ENCODE measurements around the gene ERBB4.

ERBB4 gene

DNA sequence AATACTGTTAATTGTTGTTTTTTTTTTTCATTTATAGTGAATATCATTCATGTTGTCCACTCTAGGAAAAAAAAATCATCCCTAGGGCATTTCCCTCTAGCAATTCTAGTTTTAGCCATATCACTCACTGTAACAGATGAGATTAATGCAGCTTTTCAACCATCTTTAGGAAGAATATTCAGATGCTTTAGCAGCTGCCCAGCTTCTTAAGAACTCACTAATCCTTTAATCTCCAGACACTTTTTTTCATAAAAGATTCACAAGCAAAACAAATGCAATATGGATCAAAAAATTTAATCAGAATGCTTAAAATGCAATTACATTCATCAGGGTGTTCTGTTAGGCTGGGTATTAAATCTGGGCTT is 692.6 kb downstream of the ERBB4 start:
- DNase-seq (ENCODE audit: low read depth in 4 of 4, low spot score in 1 of 4): no peak

DNA sequence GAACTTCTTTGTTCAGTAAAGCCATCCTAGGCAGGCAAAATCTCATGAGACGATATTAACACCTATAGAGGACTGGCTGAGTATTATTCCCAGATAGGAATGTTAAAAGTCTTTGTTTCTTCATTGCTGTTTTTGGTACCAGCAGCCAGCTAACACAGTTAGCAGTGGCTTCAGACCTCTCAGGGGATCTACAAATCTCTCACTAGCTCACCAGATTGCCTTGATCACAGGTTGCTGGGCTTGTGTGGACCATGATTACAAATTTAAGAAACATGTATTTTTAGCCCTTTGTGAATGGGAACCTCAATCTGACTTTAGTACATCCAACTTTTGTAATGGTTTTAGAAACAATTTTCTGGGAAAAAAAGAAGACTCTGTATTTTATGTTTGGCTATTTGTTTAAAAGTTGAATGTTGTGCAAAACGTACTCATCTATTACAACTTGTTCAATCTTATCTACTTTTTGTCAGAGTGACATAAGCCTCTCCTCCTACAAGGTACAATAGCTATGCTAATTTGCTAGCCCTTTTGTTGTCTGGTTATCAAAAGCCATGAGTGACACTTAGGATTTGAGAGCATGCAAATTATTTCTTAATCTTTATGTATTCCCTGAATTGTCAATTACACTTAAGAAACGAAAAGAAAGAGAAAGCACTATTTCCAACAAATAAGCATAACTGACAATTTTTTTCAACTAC is 693.1 kb downstream of the ERBB4 start:
- no peak for DNase-seq (ENCODE audit: low read depth in 4 of 4, low spot score in 1 of 4)

DNA sequence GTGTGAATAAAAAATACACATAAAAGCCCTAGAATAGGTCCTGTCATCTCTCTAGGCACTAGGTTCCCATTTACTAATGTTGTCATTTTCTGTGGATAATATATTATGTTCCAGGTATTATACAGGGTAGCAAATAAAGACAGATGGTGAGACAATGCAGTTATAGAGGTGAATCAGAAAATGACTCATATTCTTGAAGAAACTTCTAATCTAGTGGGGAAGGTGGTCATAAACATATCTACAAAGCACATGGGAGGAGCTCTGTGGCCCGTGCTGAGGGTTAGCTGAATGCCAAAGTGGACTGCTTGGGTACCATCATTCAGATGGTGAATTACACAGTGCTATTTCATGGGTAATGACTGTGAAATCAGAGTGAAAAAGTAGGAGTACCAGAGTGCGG is 700.9 kb downstream of the ERBB4 start:
- DNase-seq (ENCODE audit: low read depth in 4 of 4, low spot score in 1 of 4): no peak

DNA sequence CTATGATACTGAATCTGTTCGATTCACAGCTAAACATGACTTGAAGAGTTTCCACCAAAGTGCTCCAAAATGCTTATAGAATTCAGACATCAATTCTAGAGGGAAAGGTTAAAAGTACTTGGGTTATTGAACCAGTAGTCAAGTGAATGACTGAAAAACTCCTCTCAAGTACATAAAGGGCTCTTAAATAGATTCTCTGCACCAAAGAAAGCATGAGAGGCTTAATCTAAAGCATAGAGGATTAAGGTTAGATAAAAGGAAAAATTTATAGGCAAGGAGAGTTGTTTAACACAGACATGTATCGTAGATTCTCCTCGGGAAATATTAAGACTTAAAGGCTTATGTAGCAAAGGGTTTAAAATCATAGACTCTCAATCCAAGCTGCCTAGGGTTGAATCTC is 701.4 kb downstream of the ERBB4 start:
- DNase-seq (ENCODE audit: low read depth in 4 of 4, low spot score in 1 of 4): no peak

DNA sequence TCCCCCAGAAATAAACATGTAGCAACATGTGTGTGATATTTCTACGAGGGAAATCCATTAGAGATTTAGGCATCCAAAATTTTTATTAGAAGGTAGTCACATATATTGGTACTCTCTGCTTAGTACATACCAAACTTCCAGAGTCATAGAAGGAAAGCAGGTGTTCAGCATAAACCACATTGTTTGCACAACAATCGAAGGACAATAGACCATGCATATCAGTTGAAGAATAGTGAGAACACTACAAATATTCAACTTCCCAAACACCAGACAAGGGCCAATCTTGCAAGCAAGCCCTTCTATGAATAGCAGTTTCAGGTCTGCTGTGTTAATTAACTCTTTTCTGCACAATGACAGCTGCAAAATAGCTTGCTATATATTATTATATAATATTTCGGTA is 702.2 kb downstream of the ERBB4 start:
- no peak for DNase-seq (ENCODE audit: low read depth in 4 of 4, low spot score in 1 of 4)

DNA sequence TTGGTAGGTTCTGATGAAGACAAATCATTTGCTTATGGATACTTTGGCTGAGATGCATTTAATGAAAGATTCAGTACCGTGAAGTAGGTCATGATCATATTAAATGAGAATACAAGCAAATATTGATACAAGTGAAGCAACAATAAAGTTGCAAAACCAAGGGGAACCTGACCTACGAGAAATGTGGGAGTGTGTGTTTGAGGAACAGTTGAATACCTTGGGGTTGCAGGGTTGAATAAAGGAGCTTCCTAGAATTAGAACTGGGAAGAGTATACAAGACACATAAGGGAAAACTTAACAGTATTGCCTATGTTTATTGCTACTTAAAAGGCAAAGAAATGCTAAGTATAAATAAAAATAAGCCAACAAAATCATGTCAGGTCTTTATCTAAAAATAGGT is 702.9 kb downstream of the ERBB4 start:
- DNase-seq (ENCODE audit: low read depth in 4 of 4, low spot score in 1 of 4): no peak

DNA sequence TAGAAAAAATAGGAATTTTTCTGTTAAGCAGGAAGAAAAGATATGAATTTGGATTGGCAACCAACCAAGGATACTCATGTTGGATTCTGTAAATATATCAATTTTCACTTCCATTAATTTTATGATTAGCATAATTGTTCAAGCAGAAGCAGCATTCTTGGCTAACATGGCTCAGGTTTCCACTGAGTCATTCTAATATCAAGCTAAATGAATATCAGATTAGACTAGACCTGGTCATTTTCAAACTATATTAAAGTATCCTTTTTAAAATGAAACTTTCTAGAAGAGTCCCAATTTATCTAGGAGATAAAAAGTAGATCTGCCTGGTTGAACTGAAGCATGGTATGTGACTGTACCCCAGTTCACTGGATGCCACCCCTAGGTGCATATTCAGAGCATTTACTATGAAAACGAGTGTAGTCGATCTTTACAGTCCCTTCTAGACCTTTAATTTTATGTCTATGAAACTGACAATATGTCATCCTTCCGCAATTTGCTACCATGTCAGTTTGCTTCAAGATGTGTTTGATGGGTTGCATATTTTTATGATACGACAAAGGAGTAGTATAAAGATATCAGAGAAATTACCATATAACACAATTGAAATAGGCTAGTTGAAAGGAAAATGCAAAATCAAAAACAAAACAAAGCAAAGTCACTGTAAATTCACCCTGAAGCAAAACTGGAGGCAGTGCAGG is 704.9 kb downstream of the ERBB4 start:
- DNase-seq (ENCODE audit: low read depth in 4 of 4, low spot score in 1 of 4): no peak

DNA sequence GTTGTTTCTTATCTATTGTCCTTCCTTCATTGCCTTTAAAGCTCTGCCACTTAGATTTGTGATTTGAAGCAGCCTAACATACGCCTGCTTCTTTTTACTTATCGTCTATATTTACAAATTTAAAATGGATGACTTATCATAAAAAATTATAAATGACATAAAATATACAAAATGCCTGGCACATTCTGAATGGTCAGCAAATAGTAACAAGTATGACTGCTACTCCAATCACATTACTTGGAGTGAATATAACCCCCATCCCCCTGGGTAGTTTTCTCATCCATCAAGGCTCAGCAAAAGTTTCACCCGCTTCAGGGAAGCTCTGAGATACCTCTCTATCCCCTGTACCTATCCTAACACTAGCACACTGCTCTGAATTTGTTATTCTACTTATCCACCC is 708.9 kb downstream of the ERBB4 start:
- no peak for DNase-seq (ENCODE audit: low read depth in 4 of 4, low spot score in 1 of 4)

DNA sequence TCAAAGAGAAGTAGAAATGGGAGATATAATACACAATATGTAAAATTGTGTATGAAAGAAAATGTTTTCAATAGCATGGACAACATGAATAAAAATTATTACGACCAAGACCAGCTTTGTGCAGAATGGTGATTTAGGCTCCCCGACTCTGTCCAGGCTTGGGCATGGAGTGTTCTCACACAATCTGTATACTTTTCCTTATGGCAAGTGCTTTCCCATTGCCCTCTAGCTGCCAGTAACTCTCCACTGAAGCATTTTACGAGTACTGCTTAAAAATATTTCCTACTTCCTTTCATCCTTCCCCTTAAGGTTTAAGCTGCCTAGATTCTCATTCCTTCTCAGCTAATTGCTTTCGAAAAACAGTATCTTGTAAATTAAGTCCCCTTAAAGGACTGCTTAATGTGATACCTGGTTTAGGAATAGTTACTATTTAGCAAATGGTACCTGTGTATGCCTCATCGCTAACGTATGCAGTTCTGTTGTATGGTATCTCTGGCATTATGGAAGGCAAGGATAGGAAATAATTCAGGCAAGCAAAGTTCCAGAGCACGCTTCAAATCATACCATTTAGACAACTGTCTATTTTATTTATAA is 714.6 kb downstream of the ERBB4 start:
- DNase-seq (ENCODE audit: low read depth in 4 of 4, low spot score in 1 of 4): no peak

DNA sequence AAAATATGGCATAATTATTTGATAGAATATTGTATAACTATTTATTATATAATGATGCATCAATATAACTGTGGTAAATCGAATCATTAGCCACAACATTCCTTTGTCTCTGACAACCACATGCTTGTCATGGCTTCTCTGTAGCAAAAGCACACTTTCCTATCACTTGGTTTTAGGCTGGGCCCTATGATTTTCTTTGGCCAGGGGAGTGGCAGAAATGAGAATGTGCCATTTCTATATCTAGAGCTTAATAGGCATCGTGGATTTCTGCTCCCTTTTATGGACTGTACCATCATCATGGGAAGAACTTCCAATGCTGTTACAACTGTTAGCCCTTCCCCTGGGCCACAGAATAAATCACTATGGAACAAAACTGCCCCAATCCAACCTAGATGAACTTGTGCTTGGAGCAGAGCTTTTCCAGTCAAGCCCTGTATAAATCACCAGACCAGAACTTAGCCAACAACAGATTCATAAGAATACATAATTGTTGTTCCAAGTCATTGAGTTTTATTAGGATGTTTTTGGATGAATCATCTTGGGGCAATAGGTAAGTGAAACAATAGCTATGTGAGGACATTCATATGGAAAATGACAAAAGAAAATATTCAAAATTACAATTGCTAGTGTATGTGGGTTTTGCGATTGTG is 715.8 kb downstream of the ERBB4 start:
- DNase-seq (ENCODE audit: low read depth in 4 of 4, low spot score in 1 of 4): no peak

DNA sequence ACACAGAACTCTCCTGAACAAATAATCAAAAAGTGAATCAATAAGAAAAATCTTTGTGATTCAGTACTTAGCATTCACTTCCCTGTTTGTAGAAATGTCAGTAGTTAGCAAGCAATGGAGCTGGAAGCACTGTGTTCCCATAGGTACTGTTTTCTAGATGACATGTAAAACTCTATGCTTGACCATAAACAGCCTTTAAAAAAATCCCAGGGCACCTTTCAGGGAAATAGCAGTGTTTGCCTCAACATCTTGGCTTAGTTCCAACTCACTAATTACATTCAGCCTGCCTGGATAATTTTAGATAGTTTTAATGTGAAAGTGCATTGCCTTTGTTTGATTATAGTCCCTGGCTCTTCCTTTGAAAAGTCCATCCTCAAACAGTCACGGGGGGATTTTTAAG is 721.8 kb downstream of the ERBB4 start:
- no peak for DNase-seq (ENCODE audit: low read depth in 4 of 4, low spot score in 1 of 4)

DNA sequence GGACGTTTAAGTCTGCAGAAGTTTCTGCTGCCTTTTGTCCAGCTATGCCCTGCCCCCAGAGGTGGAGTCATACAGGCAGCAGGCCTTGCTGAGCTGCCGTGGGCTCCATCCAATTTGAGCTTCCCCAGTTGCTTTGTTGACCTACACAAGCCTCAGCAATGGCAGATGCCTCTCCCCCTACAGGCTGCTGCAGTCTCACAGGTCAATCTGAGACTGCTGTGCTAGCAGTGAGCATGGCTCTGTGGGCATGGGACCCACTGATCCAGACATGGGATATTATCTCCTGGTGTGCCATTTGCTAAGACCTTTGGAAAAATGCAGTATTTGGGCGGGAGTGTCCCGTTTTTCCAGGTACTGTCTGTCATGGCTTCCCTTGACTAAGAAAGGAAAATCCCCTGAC is 726.0 kb downstream of the ERBB4 start:
- DNase-seq (ENCODE audit: low read depth in 4 of 4, low spot score in 1 of 4): no peak

DNA sequence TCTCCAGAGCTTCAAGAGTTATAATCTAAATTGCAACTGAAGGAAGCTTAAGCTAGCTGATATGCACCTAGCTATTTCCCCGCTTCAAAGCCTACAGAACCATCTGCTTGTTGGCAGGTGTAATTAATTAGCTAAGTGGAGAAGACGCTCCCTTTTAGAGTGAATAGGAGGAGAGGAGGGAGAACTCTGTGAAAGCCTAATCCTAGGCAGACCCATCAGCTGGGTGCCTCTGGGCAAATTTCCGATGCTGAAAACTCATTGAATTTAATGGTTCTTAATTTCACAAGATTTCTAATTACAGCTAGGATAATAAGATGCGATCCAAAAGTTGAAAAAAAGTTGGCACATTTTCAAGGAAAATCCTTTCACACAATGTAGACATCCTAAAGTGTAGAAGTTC is 735.9 kb downstream of the ERBB4 start:
- no peak for DNase-seq (ENCODE audit: low read depth in 4 of 4, low spot score in 1 of 4)

DNA sequence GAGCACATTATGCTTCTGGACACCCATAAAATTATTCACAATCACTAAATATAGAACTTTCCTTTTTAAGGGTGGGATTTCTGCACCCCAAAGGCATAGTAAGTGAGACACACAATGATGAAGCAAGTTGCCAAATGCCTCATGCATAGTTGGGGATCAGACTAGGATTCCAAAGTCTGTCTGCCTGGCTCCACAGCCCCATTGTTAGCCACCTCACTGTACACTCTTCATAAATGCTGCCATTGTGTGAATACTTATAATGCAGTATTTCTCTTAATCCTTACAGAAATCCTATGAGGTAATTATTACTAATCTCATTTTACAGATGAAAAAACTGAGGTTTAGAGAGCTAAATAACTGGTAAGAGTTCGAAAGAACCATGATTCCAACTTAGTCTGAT is 738.6 kb downstream of the ERBB4 start:
- no peak for DNase-seq (ENCODE audit: low read depth in 4 of 4, low spot score in 1 of 4)

DNA sequence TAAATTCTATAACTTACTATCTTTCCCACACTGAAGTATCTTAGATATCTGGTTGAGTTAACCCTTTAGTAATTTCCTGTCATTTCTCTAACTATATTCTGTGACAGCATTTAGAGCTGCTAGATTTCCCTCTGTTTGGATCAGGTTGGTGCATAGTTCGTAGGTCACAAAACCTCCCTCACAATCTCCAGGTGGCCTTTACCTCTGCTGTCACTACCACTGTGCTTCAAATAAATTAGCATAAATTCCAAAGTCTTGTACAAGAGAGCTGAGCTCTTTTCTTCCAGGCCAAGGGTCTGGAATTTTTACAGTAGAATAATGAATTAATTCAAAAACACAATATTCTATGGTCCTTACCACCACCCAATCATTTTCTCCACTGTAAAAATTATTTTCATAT is 739.7 kb downstream of the ERBB4 start:
- no peak for DNase-seq (ENCODE audit: low read depth in 4 of 4, low spot score in 1 of 4)

DNA sequence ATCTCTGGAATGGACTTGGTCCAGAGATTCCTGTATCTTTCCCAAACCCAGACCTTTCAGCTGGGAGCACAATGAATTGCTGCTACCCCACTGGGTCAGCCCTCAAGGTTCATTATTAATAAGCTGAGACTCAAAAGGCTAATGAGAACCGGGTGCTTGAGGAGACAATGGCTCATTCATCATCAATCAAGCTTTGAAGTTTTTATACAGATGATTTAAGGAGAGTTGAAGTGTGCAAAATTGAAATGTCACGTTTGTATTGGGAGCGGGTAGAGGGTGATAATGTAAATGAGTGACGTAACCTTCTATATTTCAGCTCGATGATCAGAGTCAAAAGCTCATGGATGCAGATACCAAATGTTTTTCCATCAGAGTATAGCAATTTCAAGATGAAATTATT is 744.9 kb downstream of the ERBB4 start:
- DNase-seq (ENCODE audit: low read depth in 4 of 4, low spot score in 1 of 4): no peak

DNA sequence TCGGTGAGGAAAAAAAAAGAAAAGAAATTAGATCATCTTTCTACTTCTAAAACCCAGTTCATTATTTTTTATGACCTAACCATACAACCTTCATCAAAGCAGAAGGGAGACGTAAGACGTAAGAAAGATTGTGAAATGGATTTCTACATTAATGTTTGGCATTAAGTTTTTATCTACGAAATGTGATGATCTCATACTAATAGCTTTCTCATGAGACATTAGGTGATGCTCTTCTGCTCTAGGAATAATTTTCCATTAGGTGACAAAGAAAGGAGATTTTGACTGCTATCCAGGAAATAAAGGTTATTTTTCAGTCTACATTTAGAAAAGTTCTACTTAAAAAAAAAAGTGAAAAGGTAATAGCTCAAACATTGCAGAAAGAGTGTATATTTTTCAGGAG is 748.6 kb downstream of the ERBB4 start:
- no peak for DNase-seq (ENCODE audit: low read depth in 4 of 4, low spot score in 1 of 4)

DNA sequence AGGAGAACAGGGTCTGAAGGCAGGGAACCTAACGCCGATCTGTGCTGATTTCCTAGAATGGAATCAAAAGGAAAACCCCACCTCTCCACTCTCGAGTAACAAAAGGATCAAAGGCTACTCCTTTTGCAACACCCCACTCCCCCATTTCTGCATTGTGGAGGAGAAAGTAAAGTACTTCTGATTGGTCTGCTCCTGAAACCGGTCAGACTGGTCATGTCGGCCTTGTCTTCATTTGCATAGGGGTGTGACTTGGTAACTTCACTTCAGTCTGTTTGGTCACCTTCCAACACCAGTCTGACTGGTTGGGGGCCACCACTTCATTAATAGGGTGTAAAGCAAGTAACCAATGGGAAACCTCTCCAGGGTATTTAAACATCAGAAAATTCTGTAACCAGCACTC is 771.9 kb downstream of the ERBB4 start:
- DNase-seq (ENCODE audit: low read depth in 4 of 4, low spot score in 1 of 4): no peak

DNA sequence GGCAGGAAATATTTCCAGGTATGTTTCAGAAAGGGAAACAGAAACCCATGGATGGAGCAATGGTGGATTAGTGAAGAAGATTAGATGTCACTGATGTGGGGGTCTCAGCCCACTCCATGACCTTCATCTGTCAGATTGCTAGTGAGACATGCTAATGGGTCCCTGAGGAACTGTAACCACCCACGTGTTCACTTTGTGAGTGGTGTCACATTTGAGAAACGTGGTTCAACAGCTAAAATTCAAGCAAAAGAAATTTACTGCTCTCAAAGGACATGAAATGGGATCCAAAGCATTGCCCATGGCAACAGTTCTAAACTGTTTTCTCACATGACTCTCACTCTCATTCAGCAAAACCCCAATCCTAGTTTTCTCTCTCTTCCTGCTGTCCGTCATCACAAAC is 776.1 kb downstream of the ERBB4 start:
- DNase-seq (ENCODE audit: low read depth in 4 of 4, low spot score in 1 of 4): no peak

DNA sequence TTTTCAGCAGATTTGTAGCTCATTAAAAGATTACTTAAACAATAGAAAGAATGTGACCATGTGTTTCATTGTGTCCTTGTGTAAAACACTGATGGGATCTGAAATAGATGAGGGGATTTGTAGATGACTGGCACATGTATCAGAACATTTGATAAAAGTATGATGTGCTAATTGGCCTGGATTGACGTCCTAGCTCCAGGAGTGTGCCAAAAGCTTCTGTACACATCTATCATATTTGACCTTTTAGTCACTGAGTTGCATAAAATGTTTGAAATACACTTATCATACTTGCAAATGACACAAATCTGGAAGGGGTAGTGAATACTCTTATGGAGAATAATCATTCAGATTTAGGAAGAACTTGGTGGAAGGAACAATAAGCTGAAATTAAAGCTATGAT is 778.5 kb downstream of the ERBB4 start:
- no peak for DNase-seq (ENCODE audit: low read depth in 4 of 4, low spot score in 1 of 4)

DNA sequence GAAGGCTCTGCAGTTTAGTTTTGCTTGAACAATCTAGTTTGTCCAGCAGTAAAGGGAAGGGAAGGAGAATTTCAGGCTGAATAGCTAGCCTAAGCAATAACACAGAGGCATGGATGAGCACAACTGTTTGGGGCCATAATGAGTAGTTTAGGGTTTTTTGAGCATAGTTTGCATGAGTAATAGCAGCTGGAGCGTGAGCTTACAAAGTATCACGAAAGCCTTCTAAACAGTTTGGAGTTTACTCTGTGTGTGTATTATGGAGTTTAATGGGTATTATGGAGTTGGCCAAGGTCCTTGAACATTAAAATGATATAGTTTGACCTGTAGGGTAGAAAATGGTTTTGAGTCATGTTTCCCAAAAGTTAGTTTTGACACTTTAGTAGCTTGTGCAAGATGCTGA is 782.3 kb downstream of the ERBB4 start:
- DNase-seq (ENCODE audit: low read depth in 4 of 4, low spot score in 1 of 4): no peak

DNA sequence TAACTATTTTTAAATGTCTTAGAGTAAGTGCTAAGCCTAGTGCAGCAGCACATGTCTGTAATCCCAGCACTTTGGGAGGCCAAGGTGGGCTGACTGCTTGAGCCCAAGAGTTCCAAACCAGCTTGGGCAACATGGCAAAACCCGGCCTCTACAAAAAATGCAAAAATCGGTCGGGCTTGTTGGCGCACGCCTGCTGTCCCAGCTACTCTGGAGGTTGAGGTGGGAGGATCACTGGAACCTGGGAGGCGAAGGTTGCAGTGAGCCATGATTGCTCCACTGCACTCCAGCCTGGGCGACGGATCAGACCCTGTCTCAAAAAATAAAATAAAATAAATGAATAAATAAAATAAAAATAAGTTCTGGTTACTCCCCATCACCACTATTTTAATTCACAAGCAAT is 783.4 kb downstream of the ERBB4 start:
- DNase-seq (ENCODE audit: low read depth in 4 of 4, low spot score in 1 of 4): no peak
